HL-60/S4 treated with phorbol 12-myristate 13-acetate at 8.2 ng/mL for 4 days and 3 days (cell line): ENCODE measurements around the gene DISP2.

Experiments used
- in situ Hi-C: fragments of 300-500 bp; cut with MboI; formaldehyde crosslinking; loops from 2 replicates; pipeline ENCODE4 v1.15.0; 2022; ENCODE audit warnings: low sequenced_read_pairs

The DISP2 gene

GRCh38 chr15:40388941-40389823 is 31.2 kb downstream of the DISP2 start:
- in situ Hi-C loops, result no loop called here

DNA sequence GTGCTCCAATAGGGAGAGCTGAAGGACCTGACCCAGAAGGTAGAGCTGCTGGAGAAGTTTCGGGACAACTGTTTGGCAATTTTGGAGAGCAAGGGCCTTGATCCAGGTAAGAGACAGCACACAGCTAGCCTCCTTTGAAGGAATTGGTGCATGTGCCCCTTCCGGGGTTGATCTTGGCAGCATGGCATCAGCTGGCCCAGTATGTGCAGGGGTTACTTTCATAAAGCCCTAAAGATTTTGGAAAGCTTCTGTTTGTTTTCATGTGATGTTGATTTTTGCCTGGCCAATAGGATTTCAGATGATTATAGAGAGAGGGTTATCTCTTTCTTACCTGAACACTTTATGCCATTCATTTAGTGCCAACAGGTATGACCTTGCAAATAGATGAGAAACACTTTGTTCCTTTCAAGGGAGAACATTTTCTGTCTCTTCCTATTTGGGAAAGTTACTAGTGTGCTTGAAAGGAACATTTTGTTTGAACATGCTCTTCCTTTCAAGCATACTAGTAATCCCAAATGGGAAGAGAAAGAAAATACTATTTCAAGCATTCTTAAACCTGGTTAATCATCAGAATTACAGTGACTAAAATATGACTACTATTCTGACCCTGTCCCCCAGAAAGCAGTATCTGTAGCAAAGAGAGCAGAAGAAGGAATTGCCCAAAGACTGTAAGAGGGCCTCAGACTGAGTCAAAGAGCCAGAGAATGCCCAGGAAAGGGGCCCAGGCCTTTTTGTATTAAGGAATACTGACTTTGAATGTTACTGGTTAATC is 32.0 kb downstream of the DISP2 start:
- in situ Hi-C loops, result no loop called here

GRCh38 chr15:40392986-40393948 is 35.2 kb downstream of the DISP2 start:
- in situ Hi-C loops, result no loop called here

DNA sequence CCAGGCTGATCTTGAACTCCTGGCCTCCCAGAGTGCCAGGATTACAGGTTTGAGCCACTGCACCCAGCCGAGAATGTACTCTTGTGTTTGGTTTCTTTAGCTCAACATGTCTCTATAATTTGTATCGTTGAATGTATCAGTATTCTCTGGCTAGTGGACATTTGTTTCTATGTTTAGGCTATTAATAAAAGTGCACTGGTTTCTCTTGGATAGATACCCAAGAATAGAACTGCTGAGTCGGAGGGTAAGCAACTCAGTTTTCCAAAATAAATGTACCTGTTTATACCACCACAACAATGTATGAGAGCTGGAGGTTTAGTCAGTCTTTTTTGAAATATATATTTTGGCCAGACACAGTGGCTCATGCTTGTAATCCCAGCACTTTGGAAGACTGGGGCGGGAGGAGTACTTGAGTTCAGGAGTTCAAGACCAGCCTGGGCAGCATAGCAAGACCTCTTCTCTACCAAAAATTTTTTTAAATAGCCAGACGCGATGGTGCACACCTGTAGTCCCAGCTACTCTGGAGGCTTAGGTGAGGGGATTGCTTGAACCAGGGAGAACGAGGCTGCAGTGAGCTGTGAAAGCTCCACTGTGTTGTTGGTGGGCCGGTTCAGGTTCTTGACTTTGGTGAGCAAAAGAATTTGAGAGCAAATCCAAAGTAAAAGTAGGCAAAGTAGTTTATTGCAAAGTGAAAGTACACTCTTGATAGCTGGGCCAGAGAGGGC is 39.8 kb downstream of the DISP2 start:
- in situ Hi-C loops, result no loop called here

DNA sequence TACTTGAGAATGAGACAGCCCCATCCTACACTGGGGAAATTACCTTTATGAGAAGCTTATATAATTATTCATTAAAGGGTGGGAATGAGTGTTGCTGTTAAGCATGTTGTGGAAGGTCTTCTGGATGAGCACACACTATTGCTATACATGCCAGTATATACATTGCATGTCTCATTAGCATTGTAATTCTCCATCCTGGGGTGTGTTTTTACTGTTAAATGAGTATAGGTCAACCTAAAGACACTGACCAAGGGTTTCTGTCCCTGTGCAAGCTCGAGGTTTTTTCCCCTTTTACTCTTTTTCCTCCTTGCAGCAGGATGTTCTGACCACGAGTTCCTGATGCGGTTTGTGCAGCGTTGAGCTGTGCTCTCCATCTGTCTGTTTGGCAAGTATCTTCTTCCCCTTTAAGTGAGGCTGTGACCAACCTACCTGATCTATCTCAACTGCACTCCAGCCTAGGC is 40.4 kb downstream of the DISP2 start:
- in situ Hi-C loops, result no loop called here

- in situ Hi-C loops, result no loop called here
Observed at GRCh38 chr15:40399370-40399769, 41.4 kb downstream of the DISP2 start.

DNA sequence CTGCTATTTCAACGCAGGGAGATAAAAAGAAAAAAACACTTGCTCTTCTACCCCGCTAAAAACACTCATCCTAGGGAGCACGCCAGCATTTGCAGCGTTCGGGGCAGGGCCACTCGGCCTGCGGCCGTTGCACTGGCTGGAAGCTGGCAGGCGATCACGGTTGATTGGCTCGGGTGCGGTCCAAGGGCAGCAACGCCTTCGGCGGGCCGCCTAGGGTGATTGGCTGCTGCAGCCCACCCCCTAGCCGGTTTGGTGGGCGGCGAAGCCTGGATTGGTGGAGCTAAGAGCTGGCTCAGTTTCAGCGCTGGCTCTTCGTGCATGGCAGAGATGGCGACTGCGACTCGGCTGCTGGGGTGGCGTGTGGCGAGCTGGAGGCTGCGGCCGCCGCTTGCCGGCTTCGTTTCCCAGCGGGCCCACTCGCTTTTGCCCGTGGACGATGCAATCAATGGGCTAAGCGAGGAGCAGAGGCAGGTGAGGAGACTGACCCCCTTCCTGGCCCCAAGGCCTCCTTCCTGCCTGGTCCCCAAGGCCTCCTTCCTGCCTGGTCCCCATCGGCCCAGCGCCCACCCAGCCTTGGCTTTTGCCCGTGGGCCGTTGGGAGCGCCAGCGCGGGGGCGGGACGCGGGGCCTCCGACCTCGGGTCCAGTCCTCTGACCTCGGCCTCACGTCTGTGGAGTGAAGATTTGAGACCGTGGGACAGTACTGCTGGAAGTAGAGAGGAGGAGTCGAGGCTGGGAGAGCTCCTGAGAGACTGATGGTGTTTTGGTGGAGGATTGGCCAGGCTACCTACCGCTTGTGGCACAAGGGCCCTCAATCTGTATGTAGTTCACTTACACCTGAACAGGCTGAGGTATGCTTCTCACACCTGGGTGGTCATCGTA is 47.7 kb downstream of the DISP2 start, which contains the start of gene IVD:
IVD (plus strand) TSS at position 295 of the 881 bp plus-strand sequence; CDS start at position 328, 33 bp downstream.
- in situ Hi-C loops, result no loop called here

DNA sequence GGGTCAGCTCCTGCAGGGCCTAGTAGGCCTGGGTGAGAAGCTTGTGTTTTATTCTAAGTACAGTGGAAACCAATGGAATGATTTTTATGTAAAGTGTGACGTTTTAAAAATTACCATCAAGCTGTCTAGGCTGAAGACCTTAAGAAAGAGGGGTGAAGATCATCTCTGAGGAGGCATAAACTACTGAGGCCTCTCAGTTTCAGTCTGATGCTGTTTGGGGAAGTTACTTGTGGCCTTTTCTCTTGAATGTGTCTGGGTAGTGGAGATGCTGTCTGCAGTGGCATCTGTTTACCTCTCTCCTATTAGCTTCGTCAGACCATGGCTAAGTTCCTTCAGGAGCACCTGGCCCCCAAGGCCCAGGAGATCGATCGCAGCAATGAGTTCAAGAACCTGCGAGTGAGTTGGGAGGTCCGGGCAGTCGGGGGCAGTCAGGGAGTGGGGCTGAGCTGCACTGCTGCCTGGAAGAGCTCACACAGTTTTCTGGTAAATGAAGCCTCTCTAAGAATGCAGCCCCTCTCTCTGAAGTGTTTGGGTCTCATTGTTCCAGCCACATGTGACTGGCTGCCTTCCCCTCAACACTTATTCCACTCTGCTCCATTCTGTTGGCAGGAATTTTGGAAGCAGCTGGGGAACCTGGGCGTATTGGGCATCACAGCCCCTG is 49.4 kb downstream of the DISP2 start:
- in situ Hi-C loops, result no loop called here

DNA sequence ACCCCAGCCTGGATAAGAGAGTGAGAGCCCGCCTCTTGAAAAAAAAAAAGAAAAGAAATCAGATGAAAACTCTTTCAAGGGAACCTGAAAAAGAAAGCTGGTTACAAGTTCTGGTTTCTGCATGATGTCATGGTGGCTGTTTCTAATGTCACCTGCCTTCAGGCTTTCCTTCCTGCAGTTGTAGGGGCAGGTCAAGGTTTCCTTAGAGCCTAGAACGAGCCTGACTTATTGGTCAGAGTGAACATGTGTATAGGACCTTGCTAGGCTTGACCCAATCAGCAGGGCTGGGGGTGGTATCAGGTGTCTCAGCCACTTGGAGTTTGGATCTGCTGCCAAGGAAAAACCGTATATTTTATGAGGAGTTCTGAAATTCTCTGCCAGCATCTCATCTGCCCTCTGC is 51.3 kb downstream of the DISP2 start:
- in situ Hi-C loops, result no loop called here

GRCh38 chr15:40410476-40410875 is 52.5 kb downstream of the DISP2 start:
- in situ Hi-C loops, result no loop called here

- in situ Hi-C loops, result no loop called here
Observed at GRCh38 chr15:40412095-40412759, 54.2 kb downstream of the DISP2 start.

- in situ Hi-C loops, result no loop called here
Observed at GRCh38 chr15:40413036-40413435, 55.0 kb downstream of the DISP2 start.

DNA sequence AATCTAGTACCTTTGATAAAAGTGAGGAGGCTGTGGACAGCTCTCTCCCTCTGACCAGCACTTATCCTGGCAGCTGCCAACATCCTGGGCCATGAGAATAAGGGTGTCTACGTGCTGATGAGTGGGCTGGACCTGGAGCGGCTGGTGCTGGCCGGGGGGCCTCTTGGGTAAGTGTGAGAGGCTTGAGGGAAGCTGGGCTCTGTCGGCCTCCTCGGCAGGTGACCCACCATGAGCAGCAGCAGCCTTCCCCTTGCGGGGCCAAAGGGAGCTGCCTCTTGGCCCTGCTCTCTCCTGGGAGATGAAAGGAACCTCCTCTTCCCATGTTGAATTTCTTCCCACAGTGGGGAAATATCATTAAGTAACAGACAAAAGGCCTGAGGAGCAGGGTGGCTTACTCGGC is 56.8 kb downstream of the DISP2 start:
- in situ Hi-C loops, result no loop called here

DNA sequence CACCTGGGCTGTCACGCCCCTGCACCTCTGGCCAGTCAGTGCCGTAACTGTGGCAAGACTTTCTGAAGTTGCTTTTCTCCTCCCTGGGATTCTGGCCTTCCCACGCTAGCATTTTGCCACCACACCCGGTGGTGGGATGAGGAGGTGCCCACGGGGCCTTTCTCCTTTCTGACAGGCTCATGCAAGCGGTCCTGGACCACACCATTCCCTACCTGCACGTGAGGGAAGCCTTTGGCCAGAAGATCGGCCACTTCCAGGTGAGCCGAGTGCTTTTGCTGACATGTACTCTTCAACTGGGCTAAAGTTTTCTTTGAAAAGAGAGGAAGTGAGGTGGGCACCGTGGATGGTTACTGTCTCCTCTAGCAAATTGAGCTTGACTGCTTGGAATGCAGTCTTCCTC is 57.2 kb downstream of the DISP2 start:
- in situ Hi-C loops, result no loop called here

GRCh38 chr15:40416056-40416455 is 58.0 kb downstream of the DISP2 start:
- in situ Hi-C loops, result no loop called here

GRCh38 chr15:40418126-40418525 is 60.1 kb downstream of the DISP2 start:
- in situ Hi-C loops, result no loop called here

DNA sequence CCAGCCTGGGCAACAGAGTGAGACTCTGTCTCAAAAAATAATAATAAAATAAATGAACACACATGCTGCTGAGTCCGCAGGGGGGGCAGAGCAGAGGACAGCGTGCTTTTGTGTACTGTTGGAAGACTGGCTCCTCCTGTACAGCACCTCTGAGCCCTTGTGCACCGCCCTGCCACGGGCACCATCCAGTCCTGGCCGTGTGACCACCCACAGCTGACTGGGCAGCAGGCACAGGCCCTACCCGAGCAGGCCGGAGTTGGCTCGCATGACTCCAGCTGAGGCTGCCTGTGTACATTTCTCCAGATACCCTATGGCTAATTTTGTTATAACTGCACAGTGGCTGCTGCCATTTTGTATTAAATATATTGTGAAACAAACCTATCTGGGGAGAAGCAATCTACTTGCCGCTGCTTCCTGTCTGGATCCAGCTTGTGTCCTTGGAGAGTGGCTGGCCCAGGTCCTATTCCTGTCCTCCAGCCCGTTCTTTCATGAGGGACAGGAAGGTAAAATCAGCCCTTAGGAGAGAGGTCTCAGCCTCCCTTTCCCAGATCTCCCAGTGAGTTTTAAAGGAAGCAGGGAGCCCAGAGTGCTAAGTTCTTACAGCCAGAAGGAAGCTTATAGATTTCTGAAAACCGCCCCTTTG is 62.2 kb downstream of the DISP2 start:
- in situ Hi-C loops, result no loop called here

DNA sequence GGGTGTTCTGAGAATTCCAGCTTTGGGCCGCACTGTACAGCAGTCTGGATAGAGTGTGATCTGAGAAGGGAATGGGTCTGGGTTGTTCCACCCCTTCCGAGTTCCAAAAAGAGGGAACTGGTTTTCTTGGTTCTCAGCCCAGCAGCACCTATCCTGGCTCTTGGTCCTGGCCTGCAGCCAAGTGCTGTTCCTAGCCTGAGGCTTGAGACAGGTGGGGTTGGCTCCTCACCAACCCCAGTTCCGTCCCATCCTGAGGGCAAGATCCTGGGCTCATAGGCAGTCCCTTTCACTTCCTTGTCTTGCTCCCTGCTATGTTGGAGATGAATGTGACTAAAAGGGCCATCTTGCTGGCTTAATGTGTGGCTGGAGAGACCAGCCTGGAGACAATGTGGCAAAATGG is 62.8 kb downstream of the DISP2 start:
- in situ Hi-C loops, result no loop called here
